ENCODE measurements around the gene HERC3. TPM values are rescaled to one million over a fixed set of nuclear protein-coding genes. Genes with fewer than 3 reads are reported as not detected.
A peak's percentile ranks its signal among the peaks of the same experiment; 100 is the strongest.
"Not testable (repeated sequence)": the region's sequence is repeated elsewhere in the genome, so short reads cannot be mapped to it uniquely, and the experiment has no call there.

The HERC3 gene
- total RNA-seq, 1 donor from 2014 or later, result 32.9 TPM

DNA sequence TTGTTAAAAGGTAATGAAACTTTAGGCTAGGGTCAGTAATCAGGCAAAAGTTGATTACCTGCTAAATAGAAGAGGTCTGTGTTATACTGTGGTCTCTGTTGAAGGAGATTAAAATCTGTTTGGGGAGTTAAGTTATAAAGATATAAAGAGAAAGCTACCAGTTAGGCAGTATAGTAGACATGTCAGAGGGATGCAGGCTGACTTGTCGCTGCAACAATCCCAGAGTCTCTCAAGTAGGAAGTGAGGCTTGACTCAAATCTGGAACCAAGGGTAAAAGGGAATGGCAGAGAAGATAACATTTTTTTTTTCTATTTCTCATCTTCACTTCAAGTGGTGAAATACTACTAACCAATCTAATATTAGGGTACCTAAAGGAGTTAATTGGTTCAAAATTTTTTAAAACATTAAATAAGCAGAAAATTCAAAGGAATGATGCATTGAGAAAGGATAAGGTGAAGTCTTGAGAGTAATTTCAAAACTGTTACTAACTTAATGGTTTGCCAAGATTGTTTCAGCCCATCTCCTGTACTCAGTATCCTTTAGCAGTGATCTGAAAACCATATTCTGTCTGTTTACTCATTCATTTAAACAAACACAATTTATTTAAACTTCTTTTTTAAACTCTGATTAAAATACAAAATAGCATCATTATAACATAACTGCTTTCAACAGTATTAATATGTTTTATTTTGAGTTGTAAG is 12.8 kb downstream of the HERC3 start:
- no peak overlapping the region for H3K4me3 ChIP-seq
- no peak for DNase-seq (ENCODE audit: extremely low spot score in 2 of 2)
- no peaks in the 10 kb centered on the region for H3K27me3 ChIP-seq
- H3K4me1 ChIP-seq, result peaks cover 24% of the 10 kb centered on the region
- peaks cover 0 to 11% of the 10 kb centered on the region in 2 donors for H3K36me3 ChIP-seq
- H3K27ac ChIP-seq, result no peak overlapping the region
- TF ChIP-seq, protein P1, sequence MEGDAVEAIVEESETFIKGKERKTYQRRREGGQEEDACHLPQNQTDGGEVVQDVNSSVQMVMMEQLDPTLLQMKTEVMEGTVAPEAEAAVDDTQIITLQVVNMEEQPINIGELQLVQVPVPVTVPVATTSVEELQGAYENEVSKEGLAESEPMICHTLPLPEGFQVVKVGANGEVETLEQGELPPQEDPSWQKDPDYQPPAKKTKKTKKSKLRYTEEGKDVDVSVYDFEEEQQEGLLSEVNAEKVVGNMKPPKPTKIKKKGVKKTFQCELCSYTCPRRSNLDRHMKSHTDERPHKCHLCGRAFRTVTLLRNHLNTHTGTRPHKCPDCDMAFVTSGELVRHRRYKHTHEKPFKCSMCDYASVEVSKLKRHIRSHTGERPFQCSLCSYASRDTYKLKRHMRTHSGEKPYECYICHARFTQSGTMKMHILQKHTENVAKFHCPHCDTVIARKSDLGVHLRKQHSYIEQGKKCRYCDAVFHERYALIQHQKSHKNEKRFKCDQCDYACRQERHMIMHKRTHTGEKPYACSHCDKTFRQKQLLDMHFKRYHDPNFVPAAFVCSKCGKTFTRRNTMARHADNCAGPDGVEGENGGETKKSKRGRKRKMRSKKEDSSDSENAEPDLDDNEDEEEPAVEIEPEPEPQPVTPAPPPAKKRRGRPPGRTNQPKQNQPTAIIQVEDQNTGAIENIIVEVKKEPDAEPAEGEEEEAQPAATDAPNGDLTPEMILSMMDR (IDR thresholded peaks at IDR 0.05), result no peak
- TF ChIP-seq POLR2AphosphoS5 (IDR thresholded peaks at IDR 0.05; ENCODE audit: insufficient read depth in 1 of 2, low read depth in 1 of 2) (no peak), POLR2A (IDR thresholded peaks at IDR 0.05) (no peak)
- no peaks in the 10 kb centered on the region for H3K9me3 ChIP-seq
- intact Hi-C loops (cut with DNase I), result no loop called here

DNA sequence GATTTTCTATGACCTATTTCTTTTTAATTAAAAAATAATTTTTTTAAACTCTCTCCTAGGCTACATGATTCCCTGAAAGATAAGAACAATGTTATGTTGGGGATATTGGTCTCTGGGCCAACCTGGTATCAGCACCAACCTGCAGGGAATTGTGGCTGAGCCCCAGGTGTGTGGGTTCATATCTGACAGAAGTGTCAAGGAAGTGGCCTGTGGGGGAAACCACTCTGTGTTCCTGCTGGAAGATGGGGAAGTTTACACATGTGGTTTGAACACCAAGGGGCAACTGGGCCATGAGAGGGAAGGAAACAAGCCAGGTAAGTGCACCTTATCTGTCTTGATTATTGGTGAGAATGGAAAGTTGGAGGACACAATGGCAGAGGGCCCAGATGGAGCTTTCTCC is 13.5 kb downstream of the HERC3 start:
- TF ChIP-seq POLR2A (IDR thresholded peaks at IDR 0.05) (no peak), POLR2AphosphoS5 (IDR thresholded peaks at IDR 0.05; ENCODE audit: insufficient read depth in 1 of 2, low read depth in 1 of 2) (no peak)
- TF ChIP-seq, protein P1 (IDR thresholded peaks at IDR 0.05), result no peak
- Histone ChIP-seq H3K27ac (no peak overlapping the region), H3K9me3 (no peaks in the 10 kb centered on the region), H3K27me3 (no peaks in the 10 kb centered on the region), H3K4me3 (no peak overlapping the region), H3K4me1 (peaks cover 24% of the 10 kb centered on the region), H3K36me3 (peaks cover 0 to 11% of the 10 kb centered on the region in 2 donors)
- DNase-seq (ENCODE audit: extremely low spot score in 2 of 2), result no peak
- intact Hi-C loops (cut with DNase I), result no loop called here

DNA sequence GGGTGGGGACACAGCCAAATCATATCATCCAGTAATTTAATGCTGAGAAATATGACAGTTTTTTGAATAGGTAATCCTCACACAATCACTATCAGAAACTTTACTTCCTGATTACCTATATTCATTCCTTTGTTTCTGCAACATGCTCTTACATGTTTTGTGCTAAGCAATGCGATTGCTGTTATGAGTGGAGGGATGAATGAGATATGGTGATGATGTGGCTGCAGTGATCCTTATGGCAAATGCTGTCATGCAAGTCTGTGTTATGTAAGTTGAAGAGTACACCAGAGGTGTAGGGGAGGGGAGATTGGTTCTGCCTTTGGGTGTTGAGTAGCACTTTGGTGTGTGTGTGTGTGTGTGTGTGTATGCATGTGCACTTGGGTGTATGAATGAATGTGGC is 14.6 kb downstream of the HERC3 start:
- no peaks in the 10 kb centered on the region for H3K27me3 ChIP-seq
- no peak overlapping the region for H3K4me3 ChIP-seq
- peaks cover 0 to 11% of the 10 kb centered on the region in 2 donors for H3K36me3 ChIP-seq
- intact Hi-C loops (cut with DNase I), result no loop called here
- H3K9me3 ChIP-seq, result no peaks in the 10 kb centered on the region
- DNase-seq (ENCODE audit: extremely low spot score in 2 of 2), result no peak
- no peak overlapping the region for H3K27ac ChIP-seq
- peaks cover 27% of the 10 kb centered on the region for H3K4me1 ChIP-seq
- TF ChIP-seq, protein P1 (IDR thresholded peaks at IDR 0.05), result no peak
- TF ChIP-seq POLR2A (IDR thresholded peaks at IDR 0.05) (no peak), POLR2AphosphoS5 (IDR thresholded peaks at IDR 0.05; ENCODE audit: insufficient read depth in 1 of 2, low read depth in 1 of 2) (no peak)

DNA sequence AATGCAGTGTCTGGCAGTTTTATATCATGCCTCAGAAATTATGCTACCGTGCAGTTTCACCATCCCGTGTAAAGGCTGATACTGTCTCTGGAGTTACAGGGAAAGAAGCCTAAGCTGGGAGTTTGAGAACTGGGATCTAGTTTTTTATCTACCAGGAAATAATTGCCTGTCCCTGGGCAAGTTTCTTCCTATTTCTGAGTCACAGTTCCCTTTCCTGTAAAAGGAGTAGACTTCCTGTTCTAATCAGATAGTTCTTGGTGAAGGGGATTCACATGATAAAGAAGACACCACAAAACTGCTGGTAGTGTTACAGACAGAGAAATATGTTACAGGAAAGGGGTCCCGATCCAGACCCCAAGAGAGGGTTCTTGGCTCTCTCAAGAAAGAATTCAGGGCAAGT is 17.1 kb downstream of the HERC3 start:
- intact Hi-C loops (cut with DNase I), result no loop called here
- no peak for DNase-seq (ENCODE audit: extremely low spot score in 2 of 2)
- no peaks in the 10 kb centered on the region for H3K9me3 ChIP-seq
- no peak overlapping the region for H3K4me3 ChIP-seq
- H3K27me3 ChIP-seq, result no peaks in the 10 kb centered on the region
- TF ChIP-seq POLR2A (IDR thresholded peaks at IDR 0.05) (no peak), POLR2AphosphoS5 (IDR thresholded peaks at IDR 0.05; ENCODE audit: insufficient read depth in 1 of 2, low read depth in 1 of 2) (no peak)
- TF ChIP-seq, protein P1 (IDR thresholded peaks at IDR 0.05), result no peak
- peaks cover 0 to 11% of the 10 kb centered on the region in 2 donors for H3K36me3 ChIP-seq
- peaks cover 53% of the 10 kb centered on the region for H3K4me1 ChIP-seq
- peak overlapping the region; percentile 56 for H3K27ac ChIP-seq

DNA sequence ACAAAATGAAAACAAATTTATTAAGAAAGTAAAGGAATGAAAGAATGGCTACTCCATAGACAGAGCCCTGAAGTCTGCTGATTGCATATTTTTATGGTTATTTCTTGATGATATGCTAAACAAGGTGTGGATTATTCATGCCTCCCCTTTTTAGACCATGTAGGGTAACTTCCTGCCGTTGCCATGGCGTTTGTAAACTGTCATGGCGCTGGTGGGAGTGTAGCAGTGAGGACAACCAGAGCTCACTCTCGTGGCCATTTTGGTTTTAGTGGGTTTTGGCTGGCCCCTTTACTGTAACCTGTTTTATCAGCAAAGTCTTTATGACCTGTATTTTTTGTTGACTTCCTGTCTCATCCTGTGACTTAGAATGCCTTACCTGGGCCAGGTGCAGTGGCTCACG is 17.5 kb downstream of the HERC3 start:
- H3K4me3 ChIP-seq; H3K9me3 ChIP-seq; H3K27me3 ChIP-seq; intact Hi-C loops (cut with DNase I); DNase-seq (ENCODE audit: extremely low spot score in 2 of 2): not testable (repeated sequence)
- Histone ChIP-seq H3K27ac (peak overlapping the region; percentile 56), H3K4me1 (peaks cover 56% of the 10 kb centered on the region), H3K36me3 (peaks cover 0 to 11% of the 10 kb centered on the region in 2 donors)
